Gastroesophageal sphincter (tissue), 4 donors: Measurements from ENCODE around the gene HOXA4. TPM values are rescaled to one million over a fixed set of nuclear protein-coding genes. Genes with fewer than 3 reads are reported as not detected.
A peak's percentile ranks its signal among the peaks of the same experiment; 100 is the strongest.

ENCODE experiments used
- ATAC-seq: fragments of 150-250 bp; one replicate; pipeline ENCODE4 v1.9.1; 2016; ENCODE audit warnings: mild to moderate bottlenecking, moderate library complexity
- H3K27ac ChIP-seq, 4 donors: fragments of 200-600 bp; sonication (generic) in 3 of 4; 1 replicate in 3 of 4; 2 replicates in 1 of 4; pipeline ENCODE4 v1.5.1; 2016 to 2019
- H3K27me3 ChIP-seq: fragments of 200-600 bp; sonication (generic); one replicate; pipeline ENCODE4 v1.5.1; 2019
- H3K36me3 ChIP-seq, 2 donors: fragments of 200-600 bp; sonication (generic); one replicate each; pipeline ENCODE4 v1.5.1; 2019; ENCODE audit warnings: control low read depth in 1 of 2
- H3K4me1 ChIP-seq, 3 donors: fragments of 200-600 bp; sonication (generic); 1 replicate in 2 of 3; 2 replicates in 1 of 3; pipeline ENCODE4 v1.5.1; 2016 to 2019; ENCODE audit warnings: control low read depth in 2 of 3
- H3K4me3 ChIP-seq, 2 donors: fragments of 200-600 bp; sonication (generic); one replicate each; pipeline ENCODE4 v1.5.1; 2019; ENCODE audit warnings: mild to moderate bottlenecking in 1 of 2, moderate library complexity in 1 of 2
- H3K9me3 ChIP-seq, 3 donors: fragments of 200-600 bp; sonication (generic); one replicate each; pipeline ENCODE4 v1.5.1; 2017 to 2019; ENCODE audit warnings: control low read depth in 2 of 3
- CTCF ChIP-seq, 4 experiments: fragments of 200-600 bp in 2 of 4; fragments of 450-650 bp in 2 of 4; sonication (generic) in 1 of 4; IDR thresholded peaks; one replicate each; pipeline ENCODE4 v1.5.1; 2017 to 2019; ENCODE audit warnings: antibody characterized with exemption in 4 of 4, mild to moderate bottlenecking in 2 of 4, moderate library complexity in 2 of 4
- EP300 ChIP-seq: sonication (generic); formaldehyde crosslinking; IDR thresholded peaks from one replicate; pipeline ENCODE4 v1.6.1; 2017; ENCODE audit warnings: antibody characterized with exemption, mild to moderate bottlenecking
- POLR2A ChIP-seq, 2 donors: fragments of 450-650 bp; IDR thresholded peaks; one replicate each; pipeline ENCODE4 v1.6.1; 2017; ENCODE audit warnings: antibody characterized with exemption in 2 of 2, mild to moderate bottlenecking in 2 of 2, moderate library complexity in 1 of 2
- POLR2AphosphoS5 ChIP-seq: sonication (generic); formaldehyde crosslinking; IDR thresholded peaks from one replicate; pipeline ENCODE4 v1.6.1; 2017; ENCODE audit warnings: antibody characterized with exemption
- WGBS, 2 donors: methylation state at CpG; one replicate each; pipeline ENCODE4 v1.1.5; 2018; ENCODE audit warnings: low coverage in 1 of 2; 5-methylcytosine and 5-hydroxymethylcytosine counted together
- total RNA-seq, 4 donors: library from RNA; depleted of rRNA; stranded (reverse); fragments of >200 nt; gene quantifications; one replicate each; pipeline ENCODE4 v1.1.0, GENCODE V29; 2016

The HOXA4 gene
- total RNA-seq, 4 donors from 2014 or later, result 8.6 to 20.2 (median 15.3) TPM

GRCh38 chr7:27112955-27113949 is 17.3 kb downstream of the HOXA4 start:
- ATAC-seq, result peak; percentile 2
- Histone ChIP-seq H3K4me1 (peaks cover 0 to 52% (median 22%) of the 10 kb centered on the region in 3 donors), H3K36me3 (no peaks in the 10 kb centered on the region), H3K27ac (peak overlapping the region; percentile 90 to 99 (median 98)), H3K27me3 (no peaks in the 10 kb centered on the region), H3K4me3 (peak overlapping the region; percentile 51 to 79), H3K9me3 (no peaks in the 10 kb centered on the region)
- 7 to 10% methylated on average over 3 to 7 of the region's 57 CpGs for WGBS, 2 donors
- no peak for TF ChIP-seq EP300
- TF ChIP-seq CTCF (IDR thresholded peaks at IDR 0.05), result no peak
- peak; percentile 23 to 64 for TF ChIP-seq POLR2A (IDR thresholded peaks at IDR 0.05)
- TF ChIP-seq POLR2AphosphoS5, result peak; percentile 90

GRCh38 chr7:27112361-27112760 is 18.2 kb downstream of the HOXA4 start:
- peak overlapping the region; percentile 94 to 99 (median 98) for H3K27ac ChIP-seq
- H3K36me3 ChIP-seq, result no peaks in the 10 kb centered on the region
- TF ChIP-seq EP300 (no peak), POLR2AphosphoS5 (no peak), POLR2A (IDR thresholded peaks at IDR 0.05) (no peak), CTCF (IDR thresholded peaks at IDR 0.05) (no peak)
- H3K9me3 ChIP-seq, result no peaks in the 10 kb centered on the region
- H3K4me1 ChIP-seq, result peaks cover 0 to 50% (median 21%) of the 10 kb centered on the region in 3 donors
- no peaks in the 10 kb centered on the region for H3K27me3 ChIP-seq
- no peak for ATAC-seq
- peak overlapping the region in 1 of 2 donors; percentile 79 for H3K4me3 ChIP-seq
- 10 to 12% methylated on average over 4 of the region's 4 CpGs for WGBS, 2 donors

GRCh38 chr7:27111751-27112277 is 18.7 kb downstream of the HOXA4 start:
- Histone ChIP-seq H3K9me3 (no peaks in the 10 kb centered on the region), H3K4me1 (peaks cover 0 to 56% (median 21%) of the 10 kb centered on the region in 3 donors), H3K27ac (peak overlapping the region; percentile 94 to 99 (median 98)), H3K4me3 (peak overlapping the region in 1 of 2 donors; percentile 79), H3K27me3 (no peaks in the 10 kb centered on the region), H3K36me3 (no peaks in the 10 kb centered on the region)
- ATAC-seq, result no peak
- 3 to 6% methylated on average over 4 of the region's 4 CpGs for WGBS, 2 donors
- TF ChIP-seq CTCF (IDR thresholded peaks at IDR 0.05) (no peak), POLR2A (IDR thresholded peaks at IDR 0.05) (no peak), EP300 (no peak), POLR2AphosphoS5 (no peak)

- Histone ChIP-seq H3K9me3 (no peaks in the 10 kb centered on the region), H3K4me1 (peaks cover 0 to 61% (median 21%) of the 10 kb centered on the region in 3 donors), H3K27me3 (no peaks in the 10 kb centered on the region), H3K36me3 (no peaks in the 10 kb centered on the region), H3K27ac (peak overlapping the region; percentile 94 to 99 (median 98)), H3K4me3 (peak overlapping the region; percentile 1 to 79)
- 0% methylated on average over 3 to 5 of the region's 6 CpGs for WGBS, 2 donors
- ATAC-seq, result peak; percentile 30
- TF ChIP-seq EP300 (no peak), POLR2A (IDR thresholded peaks at IDR 0.05) (no peak), POLR2AphosphoS5 (peak; percentile 84), CTCF (IDR thresholded peaks at IDR 0.05) (peak in 1 of 4 experiments; percentile 9)
Observed at GRCh38 chr7:27111042-27111750, 19.4 kb downstream of the HOXA4 start.
